H1 (cell line): ENCODE results near the gene FMN2. TPM values are rescaled to one million over a fixed set of nuclear protein-coding genes. Genes with fewer than 3 reads are reported as not detected.

Experiments used
- MAX ChIP-seq: IDR thresholded peaks from 2 replicates; pipeline ENCODE4 v1.6.1; 2012; ENCODE audit warnings: inconsistent platforms
- PHF8 ChIP-seq: fragments of 200-600 bp; sonication (generic); conservative IDR thresholded peaks from 2 replicates; pipeline ENCODE4 v1.7.1; 2012; ENCODE audit warnings: low read depth, mild to moderate bottlenecking, inconsistent platforms, low read length, moderate library complexity
- RBBP5 ChIP-seq: IDR thresholded peaks from 2 replicates; pipeline ENCODE4 v1.7.1; 2012; ENCODE audit warnings: low read depth, mild to moderate bottlenecking, inconsistent platforms, low read length, moderate library complexity, borderline replicate concordance
- TCF12 ChIP-seq: IDR thresholded peaks from 2 replicates; pipeline ENCODE4 v1.6.1; 2011; ENCODE audit warnings: low read depth, mild to moderate bottlenecking, low read length
- polyA plus RNA-seq, 7 experiments: library from polyadenylated mRNA; depleted of rRNA in 3 of 7; stranded (reverse) in 5 of 7; unstranded in 2 of 7; fragments of >200 nt in 5 of 7; fragments of 200-250 nt in 2 of 7; gene quantifications; 1 replicate in 5 of 7; 2 replicates in 1 of 7; 4 replicates in 1 of 7; pipeline versions ENCODE4 v1.2.1 to v1.2.3, GENCODE V29; 2011 to 2013; ENCODE audit warnings: missing spikeins in 2 of 7, mixed read lengths in 2 of 7
- total RNA-seq: library from RNA; stranded (reverse); fragmentation: NEBNext Ultra II Directional; extraction: Animal tissue kit (Norgen Biotek cat#: 25700); gene quantifications from 2 replicates; pipeline ENCODE4 v1.2.1, GENCODE V29; 2021

Gene FMN2
- total and polyA plus RNA-seq, 2 of the 8 experiments (the other 6 are each of a cell fraction or from before 2014, with no cell fraction given): 0.83 to 2.0 TPM

DNA sequence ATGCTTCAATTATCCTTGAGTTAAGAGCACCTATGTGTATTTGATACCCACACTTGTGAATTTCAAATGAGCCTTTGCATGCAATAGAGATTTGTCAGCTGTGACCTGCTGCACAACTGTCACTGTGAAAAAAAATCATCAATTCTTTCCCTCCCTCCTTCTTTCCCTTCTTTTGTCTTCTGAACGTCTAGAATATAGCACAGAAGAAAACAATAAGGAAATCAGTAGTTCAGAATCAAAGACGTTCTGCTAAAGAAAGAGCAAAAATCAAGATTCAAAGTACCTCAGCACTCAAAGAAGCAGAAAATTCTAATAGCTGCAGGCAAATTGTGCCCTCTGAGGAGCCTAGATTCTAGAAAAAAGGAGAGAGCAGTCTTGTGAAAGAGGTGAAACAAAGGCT is 1.7 kb upstream of the FMN2 start (continued):
- TF ChIP-seq RBBP5 (no peak), PHF8 (no peak), MAX (no peak), TCF12 (no peak)
